NCI-H1092 (cell line): ENCODE results near the gene CCL11.

ENCODE experiments used
- DNase-seq: peaks from one replicate; lab custom pipeline; 2025; lab: John Stamatoyannopoulos, UW

Gene CCL11

DNA sequence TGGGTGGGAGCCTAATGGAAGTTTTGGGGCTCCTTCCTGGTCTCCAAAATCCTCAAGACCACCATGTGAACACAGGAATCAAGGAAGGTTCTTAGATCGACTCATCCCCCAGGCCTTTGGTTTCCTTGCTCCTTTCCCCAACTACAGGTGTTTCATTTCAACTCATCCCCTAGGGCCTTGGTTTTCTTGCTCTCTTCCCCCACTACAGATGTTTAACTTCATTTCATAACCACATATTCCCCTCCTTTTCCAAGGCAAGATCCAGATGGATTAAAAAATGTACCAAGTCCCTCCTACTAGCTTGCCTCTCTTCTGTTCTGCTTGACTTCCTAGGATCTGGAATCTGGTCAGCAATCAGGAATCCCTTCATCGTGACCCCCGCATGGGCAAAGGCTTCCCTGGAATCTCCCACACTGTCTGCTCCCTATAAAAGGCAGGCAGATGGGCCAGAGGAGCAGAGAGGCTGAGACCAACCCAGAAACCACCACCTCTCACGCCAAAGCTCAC is at the start of gene CCL11:
CCL11 (plus strand) TSS at position 457 of the 507 bp plus-strand sequence. CDS start 67 bp downstream, outside the sequence.
- no peak for DNase-seq

- no peak for DNase-seq
Observed at GRCh38 chr17:34236281-34236892, 49.2 kb upstream of the CCL11 start.

GRCh38 chr17:34237458-34237857 is 48.1 kb upstream of the CCL11 start:
- DNase-seq = no peak

DNA sequence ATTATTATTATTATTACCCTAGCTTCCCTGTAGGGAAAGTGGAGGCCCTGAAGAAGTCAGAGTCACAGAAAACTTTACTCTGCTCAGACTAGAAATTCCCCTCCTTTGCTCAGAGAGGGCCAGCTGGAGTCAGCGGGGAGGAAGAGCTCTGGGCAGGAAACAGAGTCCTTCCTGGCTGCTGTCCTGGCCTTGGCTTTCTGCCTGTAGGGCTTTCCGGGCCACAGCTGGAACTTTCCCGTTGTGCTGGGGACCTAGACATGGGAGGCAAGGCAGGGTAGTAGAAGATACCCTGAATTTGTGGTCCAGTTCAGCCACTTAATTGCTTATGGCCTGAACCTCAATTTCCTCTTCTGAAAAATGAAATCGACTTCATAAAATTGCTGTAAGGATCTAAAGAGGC is 44.5 kb upstream of the CCL11 start:
- DNase-seq = no peak

- DNase-seq = no peak
Observed at GRCh38 chr17:34242587-34243363, 42.8 kb upstream of the CCL11 start.

DNA sequence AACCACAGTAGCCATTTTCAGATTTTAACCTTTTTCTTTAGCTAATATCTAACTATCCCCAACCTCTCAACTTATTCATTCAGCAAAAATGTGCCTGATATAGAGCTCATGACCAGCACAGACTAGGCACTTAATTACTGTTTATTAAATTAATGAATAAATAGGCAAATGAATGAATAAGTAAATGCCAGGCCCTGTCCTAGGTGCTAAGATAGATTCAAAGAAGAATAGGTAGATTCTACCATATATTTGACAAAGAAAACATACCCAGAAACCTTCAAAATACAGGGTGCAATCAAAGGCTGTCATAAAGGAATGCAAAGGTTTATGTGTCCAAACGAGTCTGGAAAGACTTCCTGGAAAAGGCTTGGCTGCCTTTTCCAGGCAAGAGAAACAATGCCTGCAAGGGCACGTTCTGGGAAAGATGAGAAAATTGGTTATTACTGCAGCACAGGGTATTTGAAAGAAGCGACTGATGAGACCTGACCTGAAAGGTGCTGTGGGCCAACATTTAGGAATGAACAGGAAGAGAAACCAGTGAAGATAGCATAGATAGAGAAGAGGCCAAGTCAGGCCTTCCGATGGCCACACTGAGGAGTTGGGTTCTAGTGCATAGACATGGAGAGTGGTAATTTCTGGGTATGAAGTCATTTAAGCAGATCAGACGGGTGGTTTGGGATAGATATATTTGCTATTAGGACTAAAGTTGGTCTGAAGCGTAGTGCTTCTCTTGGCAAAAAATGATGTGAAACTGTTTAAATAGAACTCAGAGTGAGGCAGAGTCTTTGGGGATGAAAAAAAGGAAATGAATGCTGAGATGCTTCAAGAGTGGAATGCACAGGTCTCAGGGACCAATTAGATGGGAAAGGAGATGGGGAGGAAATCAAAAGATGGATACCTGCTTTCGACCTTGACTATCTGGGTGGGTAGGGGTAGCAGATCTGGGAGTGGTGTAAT is 41.9 kb upstream of the CCL11 start:
- no peak for DNase-seq

DNA sequence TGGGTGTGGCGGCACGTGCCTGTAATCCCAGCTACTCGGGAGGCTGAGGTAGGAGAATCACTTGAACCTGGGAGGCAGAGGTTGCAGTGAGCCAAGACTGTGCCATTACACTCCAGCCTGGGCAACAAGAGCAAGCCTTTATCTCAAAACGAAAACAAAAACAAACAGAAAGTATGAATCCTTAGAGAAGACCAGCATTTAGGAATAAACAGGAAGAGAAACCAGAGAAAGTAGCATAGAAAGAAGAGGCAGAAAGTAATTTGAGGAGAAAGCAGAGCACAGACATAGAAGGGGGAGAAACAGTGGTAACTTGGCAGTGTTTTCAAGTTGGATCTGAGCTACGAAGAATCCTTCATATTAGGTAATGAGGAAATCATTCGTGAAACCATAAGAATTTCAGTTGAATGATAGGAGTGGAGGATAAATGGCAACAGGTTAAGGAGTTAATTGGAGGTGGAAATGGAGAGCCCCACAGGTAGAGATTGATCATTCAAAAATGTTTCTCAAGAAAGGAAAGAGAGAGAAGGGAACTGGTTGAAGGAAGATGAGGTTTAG is 40.1 kb upstream of the CCL11 start:
- no peak for DNase-seq

GRCh38 chr17:34246446-34246845 is 39.1 kb upstream of the CCL11 start:
- DNase-seq = no peak

DNA sequence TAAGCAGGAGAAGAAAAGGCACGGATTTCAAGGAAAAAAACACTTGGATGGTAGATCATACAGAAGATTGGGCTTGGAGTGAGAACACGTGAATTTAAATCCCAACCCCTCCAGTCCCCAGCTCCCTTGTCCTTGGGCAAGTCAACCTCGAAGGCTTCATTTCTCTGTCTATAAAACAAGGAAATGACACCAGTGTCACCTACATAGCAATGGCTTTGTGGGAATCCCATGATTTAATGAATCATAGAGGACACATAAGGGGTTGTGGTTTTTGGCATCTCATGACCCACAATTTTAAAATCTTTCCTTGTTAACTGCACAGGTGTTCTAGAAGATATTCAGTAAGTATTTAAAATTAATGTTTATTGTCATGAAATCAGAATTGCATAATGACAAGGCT is 38.7 kb upstream of the CCL11 start:
- no peak for DNase-seq

DNA sequence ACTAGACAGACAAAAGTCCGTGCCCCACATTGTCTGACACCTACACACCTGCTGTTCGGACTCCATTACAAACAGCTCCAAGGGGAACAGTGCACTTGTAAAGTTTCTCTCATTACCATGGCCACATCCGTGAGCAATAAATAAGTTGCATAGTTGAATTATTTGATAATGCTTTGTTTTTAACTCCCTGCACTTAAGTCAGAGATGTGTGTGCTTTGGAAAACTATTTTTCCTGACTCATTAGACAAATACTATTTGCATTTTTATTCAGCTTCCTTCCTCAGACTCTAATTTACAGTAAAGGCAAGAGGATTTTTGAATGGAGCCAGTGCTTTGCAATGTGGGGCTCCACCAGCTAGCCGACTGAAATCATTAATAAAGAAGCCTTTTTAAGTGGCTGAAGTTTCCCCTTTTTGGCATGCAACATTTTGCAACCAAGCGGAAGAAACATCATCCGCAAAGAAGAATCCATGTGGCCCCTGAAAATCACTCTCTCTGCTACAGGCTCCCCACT is 37.0 kb upstream of the CCL11 start:
- no peak for DNase-seq

GRCh38 chr17:34249061-34249460 is 36.5 kb upstream of the CCL11 start:
- DNase-seq = no peak

DNA sequence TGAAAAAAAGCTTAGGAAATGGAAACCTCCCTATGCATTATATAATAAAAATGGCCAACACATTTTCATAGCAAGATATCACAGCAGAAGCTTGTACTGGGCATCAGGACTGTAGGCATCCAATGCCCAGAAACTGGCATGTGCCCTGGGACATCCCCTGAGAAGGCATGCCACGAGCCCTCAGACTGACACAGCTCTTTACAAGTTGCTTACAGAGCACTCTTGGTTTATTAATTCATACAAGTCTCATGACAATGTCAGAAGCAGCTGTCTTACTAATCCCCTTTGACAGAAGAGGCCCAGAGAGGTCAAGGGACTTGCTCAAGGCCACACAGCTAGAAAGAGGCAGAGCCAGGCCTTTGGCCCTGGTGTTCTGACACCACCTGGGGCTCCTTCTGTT is 36.1 kb upstream of the CCL11 start:
- DNase-seq = no peak

- DNase-seq = no peak
Observed at GRCh38 chr17:34251186-34251585, 34.4 kb upstream of the CCL11 start.

DNA sequence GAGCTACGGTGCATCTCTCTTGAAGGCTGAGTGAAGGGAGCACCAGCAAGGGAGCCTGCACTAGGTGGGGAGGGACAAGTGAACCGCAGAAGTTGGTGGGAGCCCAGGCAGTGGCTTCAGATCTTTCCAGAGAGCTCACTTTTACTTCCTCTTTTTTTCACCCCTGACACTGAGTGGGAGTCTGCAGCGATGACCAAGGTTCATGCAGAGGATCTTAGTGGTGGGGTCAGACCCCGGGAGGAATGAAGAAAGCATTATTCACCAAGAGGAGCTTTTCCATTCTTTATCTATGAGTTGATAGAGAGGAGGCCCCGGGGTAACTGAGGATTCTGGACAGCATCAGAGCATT is 33.5 kb upstream of the CCL11 start:
- DNase-seq = no peak

- no peak for DNase-seq
Observed at GRCh38 chr17:34252444-34253138, 33.0 kb upstream of the CCL11 start.

GRCh38 chr17:34253139-34253525 is 32.4 kb upstream of the CCL11 start:
- no peak for DNase-seq

GRCh38 chr17:34254146-34254545 is 31.4 kb upstream of the CCL11 start:
- DNase-seq = no peak

DNA sequence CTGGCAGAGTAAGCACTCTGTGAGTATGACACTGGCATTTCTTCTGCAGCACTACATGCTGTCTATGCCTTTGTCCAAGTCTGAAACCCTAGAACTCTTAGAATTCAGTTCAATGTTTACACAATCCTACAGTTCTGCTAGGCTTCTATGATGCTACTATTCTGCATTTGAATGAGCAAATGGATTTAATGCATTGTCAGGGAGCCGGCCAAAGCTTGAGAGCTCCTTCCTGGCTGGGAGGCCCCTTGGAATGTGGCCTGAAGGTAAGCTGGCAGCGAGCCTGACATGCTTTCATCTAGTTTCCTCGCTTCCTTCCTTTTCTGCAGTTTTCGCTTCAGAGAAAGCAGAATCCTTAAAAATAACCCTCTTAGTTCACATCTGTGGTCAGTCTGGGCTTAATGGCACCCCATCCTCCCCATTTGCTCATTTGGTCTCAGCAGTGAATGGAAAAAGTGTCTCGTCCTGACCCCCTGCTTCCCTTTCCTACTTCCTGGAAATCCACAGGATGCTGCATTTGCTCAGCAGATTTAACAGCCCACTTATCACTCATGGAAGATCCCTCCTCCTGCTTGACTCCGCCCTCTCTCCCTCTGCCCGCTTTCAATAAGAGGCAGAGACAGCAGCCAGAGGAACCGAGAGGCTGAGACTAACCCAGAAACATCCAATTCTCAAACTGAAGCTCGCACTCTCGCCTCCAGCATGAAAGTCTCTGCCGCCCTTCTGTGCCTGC is 30.7 kb upstream of the CCL11 start, which contains the start of gene CCL2:
CCL2 (plus strand) TSS at position 635 of the 730 bp plus-strand sequence; CDS start at position 700, 65 bp downstream.
- no peak for DNase-seq

- no peak for DNase-seq
Observed at GRCh38 chr17:34255381-34255732, 30.2 kb upstream of the CCL11 start.

DNA sequence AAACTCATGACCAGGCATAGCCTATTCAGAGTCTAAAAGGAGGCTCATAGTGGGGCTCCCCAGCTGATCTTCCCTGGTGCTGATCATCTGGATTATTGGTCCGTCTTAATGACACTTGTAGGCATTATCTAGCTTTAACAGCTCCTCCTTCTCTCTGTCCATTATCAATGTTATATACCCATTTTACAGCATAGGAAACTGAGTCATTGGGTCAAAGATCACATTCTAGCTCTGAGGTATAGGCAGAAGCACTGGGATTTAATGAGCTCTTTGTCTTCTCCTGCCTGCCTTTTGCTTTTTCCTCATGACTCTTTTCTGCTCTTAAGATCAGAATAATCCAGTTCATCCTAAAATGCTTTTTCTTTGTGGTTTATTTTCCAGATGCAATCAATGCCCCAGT is 29.7 kb upstream of the CCL11 start:
- no peak for DNase-seq
